HepG2 (cell line): ENCODE data around the gene RPS28. TPM values are rescaled to one million over a fixed set of nuclear protein-coding genes. Genes with fewer than 3 reads are reported as not detected.
"Not testable (repeated sequence)": the region's sequence is repeated elsewhere in the genome, so short reads cannot be mapped to it uniquely, and the experiment has no call there.

Experiments used
- ATAC-seq: fragments of 200-7000 bp; cut with Tn5 transposase; 3 replicates; pipeline ENCODE4 v1.9.1; 2020; ENCODE audit warnings: mild to moderate bottlenecking, moderate library complexity
- BruUV-seq: library from RNA; stranded (reverse); fragments of 400-500 nt; replicated peaks from 2 replicates; lab custom pipeline; 2021; lab: Mats Ljungman, UMichigan
- CTCF ChIA-PET: fragments of 300-600 bp; formaldehyde crosslinking; extraction: SDS; loops from one replicate; lab custom pipeline; 2021; ENCODE audit warnings: low total read pairs, inconsistent platforms, low intra/inter-chr PET ratio; lab: Yijun Ruan, JAX
- POLR2A ChIA-PET: fragments of 350-600 bp; sonication (Branson Sonifier 250); formaldehyde crosslinking; loops from one replicate; lab custom pipeline; 2020; ENCODE audit warnings: antibody characterized with exemption, inconsistent platforms; lab: Yijun Ruan, JAX
- DNase-seq: peaks from one replicate; pipeline ENCODE4 v3.0.0-alpha.2; 2015; ENCODE audit warnings: low spot score
- FAIRE-seq: peaks from 3 replicates; lab custom pipeline; 2011; peaks lifted over from hg19 to GRCh38; lab: Jason Lieb, UNC
- H2AFZ ChIP-seq: one replicate; pipeline ENCODE4 v1.6.1; 2011; ENCODE audit warnings: low read length, inconsistent platforms
- H3K27ac ChIP-seq: fragments of 300-600 bp; 3 replicates; pipeline ENCODE4 v1.8.0; 2011; ENCODE audit warnings: mixed run types, mild to moderate bottlenecking, mixed read lengths, low read length, inconsistent platforms; ENCODE audit not compliant: insufficient read depth; ENCODE audit errors: extremely low read length
- H3K27me3 ChIP-seq, 2 experiments: fragments of 200-600 bp in 1 of 2; 2 replicates in 1 of 2; 3 replicates in 1 of 2; pipeline versions ENCODE4 v1.6.0 to v1.8.0; 2011; ENCODE audit warnings: low read length in 2 of 2, mild to moderate bottlenecking in 2 of 2, moderate library complexity in 2 of 2, inconsistent platforms in 1 of 2; ENCODE audit not compliant: insufficient read depth in 2 of 2, control insufficient read depth in 1 of 2
- H3K36me3 ChIP-seq, 2 experiments: fragments of 200-600 bp in 1 of 2; replicated peaks in 1 of 2; 2 replicates in 1 of 2; 3 replicates in 1 of 2; pipeline versions ENCODE4 v1.5.1 to v1.8.0; 2011; ENCODE audit warnings: low read length in 2 of 2, inconsistent platforms in 1 of 2; ENCODE audit not compliant: insufficient read depth in 2 of 2, control insufficient read depth in 1 of 2
- H3K4me1 ChIP-seq: 2 replicates; pipeline ENCODE4 v1.5.1; 2012; ENCODE audit warnings: low read length, inconsistent platforms; ENCODE audit not compliant: insufficient read depth
- H3K4me2 ChIP-seq: 2 replicates; pipeline ENCODE4 v1.6.0; 2011; ENCODE audit warnings: low read depth, low read length, inconsistent platforms
- H3K4me3 ChIP-seq, 3 experiments: fragments of 200-600 bp in 1 of 3; sonication (generic), shearing (Covaris generic) in 1 of 3; replicated peaks in 1 of 3; 2 replicates each; pipeline ENCODE4 v1.5.1; 2011 to 2016; ENCODE audit warnings: low read length in 3 of 3, inconsistent platforms in 2 of 3, low read depth in 2 of 3, mild to moderate bottlenecking in 2 of 3, control low read depth in 1 of 3, mixed read lengths in 1 of 3; ENCODE audit not compliant: insufficient read depth in 1 of 3
- H3K79me2 ChIP-seq: one replicate; pipeline ENCODE4 v1.6.1; 2011; ENCODE audit warnings: low read length, inconsistent platforms; ENCODE audit not compliant: insufficient read depth
- H3K9ac ChIP-seq: 2 replicates; pipeline ENCODE4 v1.6.0; 2011; ENCODE audit warnings: mild to moderate bottlenecking, low read depth, low read length, inconsistent platforms; ENCODE audit not compliant: insufficient read depth
- H3K9me3 ChIP-seq: 2 replicates; pipeline ENCODE4 v1.5.1; 2012; ENCODE audit warnings: mild to moderate bottlenecking, low read length
- H4K20me1 ChIP-seq: 2 replicates; pipeline ENCODE4 v1.6.0; 2011; ENCODE audit warnings: inconsistent platforms, mild to moderate bottlenecking, low read length, moderate library complexity; ENCODE audit not compliant: insufficient read depth
- ARNTL ChIP-seq: sonication (generic); formaldehyde crosslinking; IDR thresholded peaks from 2 replicates; pipeline ENCODE4 v1.4.0; 2020; ENCODE audit warnings: mild to moderate bottlenecking, missing genetic modification reagents
- DZIP1 ChIP-seq: sonication (generic); formaldehyde crosslinking; IDR thresholded peaks from 2 replicates; pipeline ENCODE4 v1.5.0; 2020; ENCODE audit warnings: mild to moderate bottlenecking, missing genetic modification reagents
- GABPB1 ChIP-seq: IDR thresholded peaks from 2 replicates; pipeline ENCODE4 v1.6.1; 2016; ENCODE audit warnings: mild to moderate bottlenecking, missing genetic modification reagents, moderate library complexity, missing compliant biosample characterization
- HOXA3 ChIP-seq: sonication (generic); formaldehyde crosslinking; IDR thresholded peaks from 2 replicates; pipeline ENCODE4 v1.5.0; 2020; ENCODE audit warnings: missing genetic modification reagents
- HOXA7 ChIP-seq: sonication (generic); formaldehyde crosslinking; IDR thresholded peaks from 2 replicates; pipeline ENCODE4 v1.8.1; 2022; ENCODE audit warnings: mild to moderate bottlenecking, missing genetic modification reagents, moderate library complexity
- JUND ChIP-seq: sonication (generic); formaldehyde crosslinking; IDR thresholded peaks from 2 replicates; pipeline ENCODE4 v1.8.0; 2022; ENCODE audit warnings: mild to moderate bottlenecking, missing genetic modification reagents
- NCOR1 ChIP-seq: fragments of 200-600 bp; sonication (generic); IDR thresholded peaks from 2 replicates; pipeline ENCODE4 v1.7.0; 2017; ENCODE audit warnings: antibody characterized with exemption, low read length, borderline replicate concordance
- RXRB ChIP-seq: IDR thresholded peaks from 2 replicates; pipeline ENCODE4 v1.6.1; 2016; ENCODE audit warnings: borderline replicate concordance, missing genetic modification reagents, missing compliant biosample characterization
- ZNF598 ChIP-seq: sonication (generic); formaldehyde crosslinking; IDR thresholded peaks from 2 replicates; pipeline ENCODE4 v1.5.1; 2020; ENCODE audit warnings: mild to moderate bottlenecking, missing genetic modification reagents, borderline replicate concordance
- ZNF720 ChIP-seq: sonication (generic); formaldehyde crosslinking; IDR thresholded peaks from 2 replicates; pipeline ENCODE4 v1.4.0; 2020; ENCODE audit warnings: missing genetic modification reagents
- WGBS: methylation state at CpG from one replicate; pipeline ENCODE4 v1.1.6; 2017; ENCODE audit warnings: low lambda C conversion rate; 5-methylcytosine and 5-hydroxymethylcytosine counted together
- in situ Hi-C: cut with HindIII; loops from 2 replicates; pipeline ENCODE4 v1.10.0; 2017; ENCODE audit warnings: low pct_unique_long_range_greater_than_20kb; ENCODE audit not compliant: extremely low pct_ligation_motif_present
- intact Hi-C: fragments of 100-400 bp; cut with micrococcal nuclease; formaldehyde crosslinking; loops from one replicate; pipeline ENCODE4 v1.10.0; 2022; ENCODE audit not compliant: unreplicated experiment
- polyA plus RNA-seq, 8 experiments: library from polyadenylated mRNA; depleted of rRNA in 3 of 8; stranded (reverse) in 7 of 8; unstranded in 1 of 8; fragments of >200 nt; fragmentation: Illumina TruSeq in 4 of 8; extraction: Trizol in 4 of 8; gene quantifications; 2 replicates each; pipeline versions ENCODE4 v1.2.1 to v1.2.3, GENCODE V29; 2011 to 2016; ENCODE audit warnings: low read depth in 4 of 8, missing spikeins in 1 of 8, mixed read lengths in 1 of 8; ENCODE audit not compliant: insufficient read depth in 1 of 8
- total RNA-seq, 5 experiments: library from RNA; depleted of rRNA; stranded (reverse); fragments of >200 nt; fragmentation: Illumina TruSeq; extraction: Trizol; gene quantifications; 2 replicates each; pipeline ENCODE4 v1.2.3, GENCODE V29; 2016; ENCODE audit warnings: low read depth in 1 of 5
- TF ChIP-seq, protein P1 (sequence below): sonication (generic); formaldehyde crosslinking; IDR thresholded peaks from 2 replicates; pipeline ENCODE4 v1.5.0; 2020; ENCODE audit warnings: mild to moderate bottlenecking, missing genetic modification reagents

RPS28 gene
- total and polyA plus RNA-seq, 2 of the 13 experiments (the other 11 are each of a cell fraction or from before 2014, with no cell fraction given), result 281 to 545 TPM

- not testable (repeated sequence) for H4K20me1 ChIP-seq, DNase-seq, H3K27ac ChIP-seq, FAIRE-seq, H3K36me3 ChIP-seq, H3K9ac ChIP-seq, H3K27me3 ChIP-seq, ATAC-seq, H2AFZ ChIP-seq, BruUV-seq, H3K9me3 ChIP-seq, H3K79me2 ChIP-seq
- ChIA-PET POLR2A (interaction anchor here (1.0 to 2.4 kb wide), 7 partner anchors 13 to 97 kb away, joined by 3 to 6 read pairs (median 4); partner anchors contain the start of gene RAB11B), CTCF (interaction anchor here (3.3 to 4.7 kb wide), 2 partner anchors 21 to 44 kb away, joined by 35 to 42 read pairs; no protein-coding TSS in a partner anchor)
- intact Hi-C loops (loop anchor here (10.0 kb wide), 1 partner anchor 92 kb away; the partner anchor contains the start of gene HNRNPM), in situ Hi-C loops (loop anchor here (5.0 kb wide), 1 partner anchor 44 kb away; no protein-coding TSS in a partner anchor)
- TF ChIP-seq, protein P1, sequence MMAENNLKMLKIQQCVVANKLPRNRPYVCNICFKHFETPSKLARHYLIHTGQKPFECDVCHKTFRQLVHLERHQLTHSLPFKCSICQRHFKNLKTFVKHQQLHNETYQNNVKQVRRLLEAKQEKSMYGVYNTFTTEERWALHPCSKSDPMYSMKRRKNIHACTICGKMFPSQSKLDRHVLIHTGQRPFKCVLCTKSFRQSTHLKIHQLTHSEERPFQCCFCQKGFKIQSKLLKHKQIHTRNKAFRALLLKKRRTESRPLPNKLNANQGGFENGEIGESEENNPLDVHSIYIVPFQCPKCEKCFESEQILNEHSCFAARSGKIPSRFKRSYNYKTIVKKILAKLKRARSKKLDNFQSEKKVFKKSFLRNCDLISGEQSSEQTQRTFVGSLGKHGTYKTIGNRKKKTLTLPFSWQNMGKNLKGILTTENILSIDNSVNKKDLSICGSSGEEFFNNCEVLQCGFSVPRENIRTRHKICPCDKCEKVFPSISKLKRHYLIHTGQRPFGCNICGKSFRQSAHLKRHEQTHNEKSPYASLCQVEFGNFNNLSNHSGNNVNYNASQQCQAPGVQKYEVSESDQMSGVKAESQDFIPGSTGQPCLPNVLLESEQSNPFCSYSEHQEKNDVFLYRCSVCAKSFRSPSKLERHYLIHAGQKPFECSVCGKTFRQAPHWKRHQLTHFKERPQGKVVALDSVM, result 0 out of 2 replicates have a peak, but pooled peaks have one; percentile 17
- peaks cover 69% of the 10 kb centered on the region for H3K4me1 ChIP-seq
- H3K4me2 ChIP-seq, result peak overlapping the region; percentile 64
- H3K4me3 ChIP-seq, result peak overlapping the region in 1 of 3 experiments; percentile 38; a peak in 2 of 6 replicates
- WGBS, result no CpG with 5 or more reads among the region's 5 CpGs
Measured at GRCh38 chr19:8352845-8353244, 31.5 kb downstream of the RPS28 start.

DNA sequence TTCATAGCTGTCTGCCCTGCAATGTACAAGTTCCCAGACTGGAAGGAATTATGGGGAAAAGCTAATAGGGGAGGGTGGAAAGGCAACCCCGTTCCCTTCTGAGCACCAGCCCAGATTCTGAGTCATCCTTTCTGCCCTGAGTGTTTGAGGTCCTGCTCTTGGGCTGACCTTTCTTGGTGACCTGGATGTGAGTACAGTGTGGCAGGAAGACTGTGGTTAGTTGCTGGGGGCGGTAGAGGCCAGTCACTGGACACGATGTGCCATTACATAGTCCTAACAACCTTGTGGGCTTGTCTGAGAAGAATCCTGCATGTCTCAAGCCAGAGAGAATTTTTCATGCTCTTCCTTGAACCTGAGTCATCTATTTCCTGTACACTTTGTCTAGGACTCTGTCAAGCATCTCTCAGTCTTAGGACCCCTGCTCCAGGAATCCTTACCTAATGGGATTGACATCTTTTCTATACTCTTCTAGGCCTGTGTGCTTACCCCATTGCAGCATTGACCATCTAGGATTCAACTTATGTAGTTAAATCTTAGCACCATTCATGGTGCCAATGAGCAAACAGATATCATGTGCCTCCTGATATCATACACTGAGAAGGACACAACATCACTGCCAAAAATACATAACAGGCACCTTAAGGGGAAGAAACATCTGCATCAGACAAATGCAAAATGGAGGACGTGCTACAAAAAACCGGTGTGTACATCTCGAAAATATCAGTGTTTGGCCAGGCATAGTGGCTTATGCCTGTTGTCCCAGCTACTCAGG lies 34.5 kb downstream of the RPS28 start:
- H4K20me1 ChIP-seq, result no peaks in the 10 kb centered on the region
- intact Hi-C loops (loop anchor here (1.0 to 10.0 kb wide), 2 partner anchors 18 to 89 kb away; partner anchors contain the start of gene HNRNPM), in situ Hi-C loops (no loop called here)
- 40% methylated on average over 6 of the region's 6 CpGs for WGBS
- peak; percentile 88 for FAIRE-seq
- H3K36me3 ChIP-seq, result no peaks in the 10 kb centered on the region
- no peaks in the 10 kb centered on the region for H3K79me2 ChIP-seq
- peak overlapping the region; percentile 54 for H3K9ac ChIP-seq
- ChIA-PET POLR2A (interaction anchor here (1.0 to 2.7 kb wide), 12 partner anchors 8 to 158 kb away, joined by 3 to 21 read pairs (median 6); partner anchors contain the start of genes ANGPTL4, MARCHF2, NDUFA7 and RAB11B), CTCF (interaction anchor here (1.2 to 4.7 kb wide), 3 partner anchors 18 to 41 kb away, joined by 3 to 42 read pairs (median 35); no protein-coding TSS in a partner anchor)
- H2AFZ ChIP-seq, result no peak overlapping the region
- no TSS peak for BruUV-seq
- peak; percentile 59 for ATAC-seq
- H3K4me2 ChIP-seq, result peak overlapping the region; percentile 52
- peaks cover 71% of the 10 kb centered on the region for H3K4me1 ChIP-seq
- H3K27ac ChIP-seq, result peak overlapping the region; percentile 17
- no peaks in the 10 kb centered on the region for H3K9me3 ChIP-seq
- H3K4me3 ChIP-seq, result no peak overlapping the region; a peak in 1 of 6 replicates
- DNase-seq, result peak; percentile 72
- H3K27me3 ChIP-seq, result no peaks in the 10 kb centered on the region
- no peak for TF ChIP-seq ARNTL (CRISPR knock-in tag)
- no peak for TF ChIP-seq NCOR1
- TF ChIP-seq HOXA3 (CRISPR knock-in tag), result peak; percentile 45; the same call in 1 of the 2 replicates
- no peak for TF ChIP-seq DZIP1 (CRISPR knock-in tag)
- TF ChIP-seq ZNF598 (CRISPR knock-in tag), result no peak
- peak; percentile 77 for TF ChIP-seq JUND
- TF ChIP-seq RXRB, result peak; percentile 93
- no peak for TF ChIP-seq ZNF720
- TF ChIP-seq GABPB1 (CRISPR knock-in tag), result no peak; the same call in 1 of the 2 replicates
- no peak for TF ChIP-seq HOXA7 (CRISPR knock-in tag)
